Uterus (tissue), 4 donors: ENCODE results near the gene DUSP28. TPM values are rescaled to one million over a fixed set of nuclear protein-coding genes. Genes with fewer than 3 reads are reported as not detected.

Experiments
- DNase-seq, 2 donors: peaks; one replicate each; pipeline ENCODE4 v3.0.0-alpha.2; 2019 to 2020
- H3K27ac ChIP-seq, 2 donors: fragments of 200-600 bp; sonication (generic); 1 replicate in 1 of 2; 2 replicates in 1 of 2; pipeline ENCODE4 v1.5.1; 2016 to 2018
- H3K27me3 ChIP-seq, 2 donors: fragments of 200-600 bp; sonication (generic); one replicate each; pipeline ENCODE4 v1.5.1; 2018 to 2019; ENCODE audit warnings: control low read depth in 1 of 2
- H3K36me3 ChIP-seq, 2 donors: fragments of 200-600 bp; sonication (generic); one replicate each; pipeline ENCODE4 v1.5.1; 2019; ENCODE audit warnings: control low read depth in 1 of 2
- H3K4me1 ChIP-seq, 2 donors: fragments of 200-600 bp; sonication (generic); one replicate each; pipeline ENCODE4 v1.5.1; 2018 to 2019; ENCODE audit warnings: control low read depth in 1 of 2
- H3K4me3 ChIP-seq, 2 donors: fragments of 200-600 bp; sonication (generic); 1 replicate in 1 of 2; 2 replicates in 1 of 2; pipeline ENCODE4 v1.5.1; 2018 to 2019; ENCODE audit warnings: mild to moderate bottlenecking in 1 of 2
- H3K9me3 ChIP-seq, 2 donors: fragments of 200-600 bp; sonication (generic); one replicate each; pipeline ENCODE4 v1.5.1; 2019; ENCODE audit warnings: control low read depth in 1 of 2
- CTCF ChIP-seq, 4 experiments: fragments of 200-600 bp in 2 of 4; fragments of 450-650 bp in 2 of 4; sonication (generic) in 2 of 4; IDR thresholded peaks; one replicate each; pipeline ENCODE4 v1.5.1; 2016 to 2019; ENCODE audit warnings: antibody characterized with exemption in 4 of 4, mild to moderate bottlenecking in 2 of 4, moderate library complexity in 1 of 4
- POLR2A ChIP-seq, 2 donors: fragments of 450-650 bp; IDR thresholded peaks; one replicate each; pipeline ENCODE4 v1.6.1; 2016; ENCODE audit warnings: antibody characterized with exemption in 2 of 2, mild to moderate bottlenecking in 1 of 2, moderate library complexity in 1 of 2
- intact Hi-C: fragments of 100-400 bp; cut with DNase I; formaldehyde crosslinking; loops from one replicate; pipeline ENCODE4 v1.15.1; 2023; ENCODE audit warnings: low total_unique reads
- total RNA-seq, 4 donors: library from RNA; depleted of rRNA in 3 of 4; stranded (reverse); fragments of >200 nt in 3 of 4; gene quantifications; one replicate each; pipeline versions ENCODE4 v1.1.0 to v1.2.4, GENCODE V29; 2014 to 2023
- donor health status: DM: yes; HTN: yes; CAD: no.

The DUSP28 gene
- total RNA-seq, 4 donors from 2014 or later: 0.26 to 3.7 (median 2.6) TPM

GRCh38 chr2:240604939-240605716 lies 45.0 kb downstream of the DUSP28 start:
- Histone ChIP-seq H3K36me3 (no peaks in the 10 kb centered on the region), H3K4me1 (no peaks in the 10 kb centered on the region), H3K27ac (no peak overlapping the region), H3K4me3 (no peak overlapping the region), H3K9me3 (no peaks in the 10 kb centered on the region), H3K27me3 (no peaks in the 10 kb centered on the region)
- intact Hi-C loops: no loop called here
- TF ChIP-seq CTCF (IDR thresholded peaks at IDR 0.05) (no peak), POLR2A (IDR thresholded peaks at IDR 0.05) (no peak)
- DNase-seq: no peak

DNA sequence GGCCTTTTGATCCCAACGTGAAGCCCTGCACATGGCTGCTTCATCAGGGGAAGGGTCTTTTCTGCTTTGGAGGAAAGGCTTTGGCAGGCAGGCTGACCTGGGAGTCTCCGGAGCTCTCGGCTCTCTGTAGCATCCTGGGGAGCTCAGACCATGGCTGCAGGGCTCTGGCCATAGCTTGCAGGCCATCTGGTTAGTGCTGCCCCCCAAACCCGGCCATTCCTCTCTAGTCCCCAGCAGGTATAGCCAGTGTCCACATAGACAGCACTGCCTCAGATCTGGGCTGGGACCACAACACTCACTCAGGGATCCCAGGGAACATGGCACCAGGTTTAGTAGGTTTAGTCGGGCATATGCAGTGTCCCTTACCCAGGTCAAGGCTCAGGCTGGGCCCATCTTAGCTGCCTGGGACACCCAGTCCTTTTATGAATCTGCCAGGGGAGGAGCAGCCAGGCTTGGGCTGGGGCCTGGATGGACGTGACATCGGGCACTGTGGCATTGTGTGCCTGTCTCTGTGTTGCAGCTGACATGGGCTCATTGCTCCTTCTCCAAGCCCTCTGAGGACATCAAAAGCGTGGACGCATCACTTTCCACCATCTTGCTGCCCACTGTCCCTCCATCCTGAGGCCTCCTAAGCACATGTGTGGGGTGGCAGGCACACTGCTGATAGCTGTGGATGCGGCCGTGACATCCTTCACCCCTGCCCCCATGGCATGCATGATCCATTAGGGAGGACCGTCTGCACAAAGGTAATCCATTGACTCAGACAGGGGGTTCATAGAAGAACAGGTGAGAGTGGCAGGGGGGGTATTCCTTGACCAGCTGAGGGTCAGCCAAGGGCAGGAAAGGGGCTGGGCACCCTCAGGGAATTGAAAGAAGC lies 45.9 kb downstream of the DUSP28 start:
- Histone ChIP-seq H3K9me3 (no peaks in the 10 kb centered on the region), H3K27me3 (no peaks in the 10 kb centered on the region), H3K4me1 (no peaks in the 10 kb centered on the region), H3K27ac (no peak overlapping the region), H3K36me3 (no peaks in the 10 kb centered on the region), H3K4me3 (no peak overlapping the region)
- intact Hi-C loops: no loop called here
- TF ChIP-seq POLR2A (IDR thresholded peaks at IDR 0.05) (no peak), CTCF (IDR thresholded peaks at IDR 0.05) (no peak)
- no peak for DNase-seq

DNA sequence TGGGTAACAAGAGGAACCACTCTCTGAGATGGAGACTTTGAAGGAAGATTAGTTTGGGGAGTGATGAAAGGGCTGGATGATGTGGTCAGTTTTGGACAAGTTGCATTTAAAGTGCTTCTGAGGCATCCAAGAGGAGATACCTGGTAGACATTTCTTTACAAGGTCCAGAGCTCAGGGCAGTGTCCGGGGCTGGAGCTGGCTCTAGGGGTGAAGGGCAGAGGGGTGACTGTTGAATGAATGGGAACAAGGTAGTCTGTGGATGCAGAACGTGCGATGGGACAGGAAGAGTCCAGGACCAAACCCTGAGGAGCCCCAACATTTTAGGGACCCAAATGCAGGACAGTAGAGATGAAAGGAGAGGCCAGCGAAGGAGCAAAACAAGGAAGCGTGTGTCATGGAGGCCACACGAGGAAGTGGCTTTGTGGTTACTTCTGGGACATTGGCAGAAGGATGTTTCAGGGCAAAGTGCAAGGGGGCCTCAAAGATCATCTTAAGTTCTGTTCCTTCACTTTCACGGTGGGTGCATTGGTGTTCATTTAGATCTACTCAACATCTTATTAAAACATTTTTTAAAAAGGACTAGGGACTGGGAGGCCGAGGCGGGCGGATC lies 51.5 kb downstream of the DUSP28 start:
- intact Hi-C loops: no loop called here
- DNase-seq: no peak
- no peaks in the 10 kb centered on the region for H3K27me3 ChIP-seq

More for the DNA sequence above, 51.5 kb downstream of the DUSP28 start:
- TF ChIP-seq POLR2A (IDR thresholded peaks at IDR 0.05): no peak
- TF ChIP-seq CTCF (IDR thresholded peaks at IDR 0.05): no peak
- Histone ChIP-seq H3K4me3 (no peak overlapping the region), H3K36me3 (no peaks in the 10 kb centered on the region), H3K9me3 (no peaks in the 10 kb centered on the region), H3K27ac (no peak overlapping the region), H3K4me1 (no peaks in the 10 kb centered on the region)

Other genes with a start within 250 kb of the DUSP28 start
- gene GPC1, start 124.7 kb upstream of the DUSP28 start, total RNA-seq: 10 to 100 TPM in 3 of 4 donors, under 1 TPM in 1; 0.88 to 62.2 (median 43.4) TPM
- gene ANKMY1, start 2.4 kb upstream of the DUSP28 start, total RNA-seq: 10 to 100 TPM; 13.3 to 40.8 (median 22.0) TPM
- gene RNPEPL1, start 8.1 kb downstream of the DUSP28 start, total RNA-seq: 10 to 100 TPM in 2 of 4 donors, 1 to 10 TPM in 2; 7.2 to 38.7 (median 14.4) TPM
- gene CAPN10, start 26.4 kb downstream of the DUSP28 start, total RNA-seq: 10 to 100 TPM in 3 of 4 donors, 1 to 10 TPM in 1; 2.8 to 39.6 (median 21.6) TPM
- 1 to 10 TPM in 2 of 4 donors, under 1 TPM in 1, not detected in 1; 0.51 to 7.9 (median 1.7) TPM for gene GPR35, start 65.1 kb downstream of the DUSP28 start, total RNA-seq
- gene AQP12B, start 122.5 kb downstream of the DUSP28 start, total RNA-seq: not detected
- gene AQP12A, start 131.5 kb downstream of the DUSP28 start, total RNA-seq: not detected